ENCODE results near the gene HOXA2. TPM values are rescaled to one million over a fixed set of nuclear protein-coding genes. Genes with fewer than 3 reads are reported as not detected.

HOXA2 gene
- total RNA-seq, 3 donors from 2014 or later, result 3.2 to 4.3 (median 3.3) TPM

GRCh38 chr7:27117887-27118491, 15.5 kb upstream of the HOXA2 start:
- no peaks in the 10 kb centered on the region for H3K9me3 ChIP-seq
- ATAC-seq (no peak), DNase-seq (peak in 2 of 3 donors; percentile 43 to 49)
- TF ChIP-seq CTCF (IDR thresholded peaks at IDR 0.05), result no peak
- H3K4me1 ChIP-seq (ENCODE audit: low read depth), result peaks cover 54% of the 10 kb centered on the region
- no peak overlapping the region for H3K4me3 ChIP-seq
- H3K36me3 ChIP-seq (ENCODE audit: low read depth), result no peaks in the 10 kb centered on the region
- intact Hi-C loops (cut with DNase I, micrococcal nuclease), result no loop called here

DNA sequence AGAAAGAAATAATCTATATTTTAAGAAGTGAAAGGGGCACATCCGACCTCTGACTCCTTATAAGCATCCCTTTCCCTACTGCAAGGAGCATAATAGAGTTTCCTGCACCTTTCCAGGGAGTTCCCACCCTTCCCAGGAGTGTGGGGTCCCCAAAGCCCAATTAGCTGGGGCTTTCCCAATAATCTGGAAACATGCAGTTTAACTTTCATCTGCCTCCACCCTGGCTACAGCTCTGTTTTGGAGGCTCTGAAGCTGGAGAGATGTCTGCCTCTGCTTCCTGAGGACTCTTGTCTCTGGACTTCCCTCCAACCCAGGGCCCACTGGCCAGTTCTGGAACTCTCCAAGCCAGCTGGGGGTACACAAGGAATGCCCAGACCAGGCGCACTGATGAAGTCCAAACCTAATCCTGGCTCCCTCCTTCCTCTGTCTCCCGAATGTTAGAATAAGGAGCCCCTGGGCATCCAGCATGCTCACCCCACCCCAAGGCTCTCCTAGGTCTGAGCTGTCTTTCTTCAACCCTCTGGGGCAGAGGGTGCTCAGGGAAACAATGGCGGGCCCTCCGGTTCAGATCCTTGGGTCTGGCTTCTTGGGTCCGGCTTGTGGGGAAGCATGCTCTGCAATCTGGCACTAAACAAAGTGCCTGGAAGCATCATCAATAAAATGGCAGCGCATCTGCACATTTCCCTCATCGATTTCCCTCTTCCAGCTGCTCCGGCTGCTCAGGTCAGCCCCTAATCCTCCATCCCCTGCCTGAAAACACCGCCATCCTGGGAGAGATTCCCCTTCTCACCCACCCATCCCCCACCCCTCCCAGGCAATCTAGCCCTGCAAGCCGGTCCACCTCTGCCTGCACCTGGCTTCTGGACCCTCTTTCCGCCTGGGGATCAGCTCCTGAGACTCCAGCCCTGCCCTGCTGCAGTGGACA, 14.7 kb upstream of the HOXA2 start:
- no peak for TF ChIP-seq CTCF (IDR thresholded peaks at IDR 0.05)
- H3K9me3 ChIP-seq, result no peaks in the 10 kb centered on the region
- DNase-seq, result peak in 2 of 3 donors; percentile 30 to 49
- no peak for ATAC-seq
- peaks cover 58% of the 10 kb centered on the region for H3K4me1 ChIP-seq (ENCODE audit: low read depth)
- no peak overlapping the region for H3K4me3 ChIP-seq
- intact Hi-C loops (cut with DNase I, micrococcal nuclease), result no loop called here
- no peaks in the 10 kb centered on the region for H3K36me3 ChIP-seq (ENCODE audit: low read depth)

- TF ChIP-seq CTCF (IDR thresholded peaks at IDR 0.05), result no peak
- peaks cover 54% of the 10 kb centered on the region for H3K4me1 ChIP-seq (ENCODE audit: low read depth)
Observed at GRCh38 chr7:27116031-27116961, 13.8 kb upstream of the HOXA2 start.

DNA sequence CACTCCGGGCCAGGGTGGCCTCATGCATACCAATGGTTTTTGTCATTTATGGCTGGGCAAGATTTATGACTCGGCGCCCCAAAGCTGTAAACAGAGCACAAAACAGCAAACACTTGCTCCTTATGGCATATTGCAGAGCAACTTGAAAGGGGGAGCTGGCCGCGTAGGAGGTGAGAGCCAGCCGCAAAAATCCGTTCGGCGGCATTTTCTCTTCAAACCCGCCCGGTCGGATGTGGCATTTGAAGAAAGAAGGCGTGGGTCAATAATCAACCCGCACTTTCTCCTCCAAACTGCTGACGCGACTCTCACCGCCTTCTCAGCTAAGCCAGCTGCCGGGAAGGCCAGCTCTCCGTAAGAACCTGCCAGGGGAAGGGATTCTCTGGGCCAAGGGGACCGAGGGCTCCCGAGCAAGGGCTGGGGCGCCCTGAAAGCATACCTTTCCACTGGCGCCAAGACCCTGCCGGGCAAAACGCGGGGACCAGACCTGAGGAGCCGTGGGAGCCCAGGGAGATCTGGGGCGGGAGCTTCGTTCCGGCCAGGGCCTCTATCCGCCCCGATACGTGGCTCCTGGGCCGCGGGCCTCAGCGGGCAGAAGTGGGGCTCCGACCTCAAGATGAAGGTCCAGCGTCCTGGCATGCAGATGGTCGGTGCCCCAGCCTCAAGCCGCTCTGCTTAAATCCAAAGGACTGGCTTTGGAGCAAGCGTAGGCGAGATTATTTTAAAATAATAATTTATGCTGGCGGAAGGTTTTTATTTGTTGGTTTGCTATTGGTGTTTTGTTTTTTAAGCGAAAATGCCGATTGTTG, 12.9 kb upstream of the HOXA2 start:
- DNase-seq (peak; percentile 64 to 80 (median 64)), ATAC-seq (peak; percentile 50)
- no peak for TF ChIP-seq CTCF (IDR thresholded peaks at IDR 0.05)
- Histone ChIP-seq H3K9me3 (no peaks in the 10 kb centered on the region), H3K36me3 (ENCODE audit: low read depth) (no peaks in the 10 kb centered on the region), H3K4me1 (ENCODE audit: low read depth) (peaks cover 54% of the 10 kb centered on the region), H3K4me3 (peak overlapping the region; percentile 6)
- intact Hi-C loops (cut with DNase I, micrococcal nuclease), result no loop called here

More at GRCh38 chr7:27116031-27116961, 13.8 kb upstream of the HOXA2 start:
- DNase-seq, result peak in 2 of 3 donors; percentile 30 to 42
- Histone ChIP-seq H3K4me3 (no peak overlapping the region), H3K9me3 (no peaks in the 10 kb centered on the region), H3K36me3 (ENCODE audit: low read depth) (no peaks in the 10 kb centered on the region)
- ATAC-seq, result no peak
- intact Hi-C loops (cut with DNase I, micrococcal nuclease), result no loop called here

DNA sequence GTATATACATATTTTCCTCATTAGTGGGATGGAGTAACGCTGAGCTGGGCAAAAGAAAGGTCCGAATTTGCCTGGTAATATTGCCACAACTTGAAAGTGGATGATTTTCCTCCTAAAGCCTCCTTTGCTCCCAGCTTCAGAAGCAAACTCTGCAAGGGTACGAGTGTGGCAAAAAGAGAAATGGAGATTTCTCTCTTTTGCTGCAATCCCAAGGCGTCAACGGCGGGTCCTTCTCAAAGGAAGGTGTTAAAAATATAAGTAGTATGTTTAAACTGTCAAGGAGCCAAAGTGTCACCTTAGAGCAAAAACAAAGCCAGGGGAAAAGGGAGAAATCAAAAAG, 12.4 kb upstream of the HOXA2 start:
- intact Hi-C loops (cut with DNase I, micrococcal nuclease), result no loop called here
- no peak for ATAC-seq
- no peak for DNase-seq
- no peaks in the 10 kb centered on the region for H3K36me3 ChIP-seq (ENCODE audit: low read depth)
- no peaks in the 10 kb centered on the region for H3K9me3 ChIP-seq
- H3K4me3 ChIP-seq, result no peak overlapping the region
- no peak for TF ChIP-seq CTCF (IDR thresholded peaks at IDR 0.05)
- H3K4me1 ChIP-seq (ENCODE audit: low read depth), result peaks cover 52% of the 10 kb centered on the region
